Hematopoietic multipotent progenitor cell (in vitro differentiated cells): ENCODE results near the gene CCNDBP1. TPM values are rescaled to one million over a fixed set of nuclear protein-coding genes. Genes with fewer than 3 reads are reported as not detected.
"Not testable (repeated sequence)": the region's sequence is repeated elsewhere in the genome, so short reads cannot be mapped to it uniquely, and the experiment has no call there.

ENCODE experiments used
- DNase-seq, 3 donors: peaks; one replicate each; pipeline ENCODE4 v3.0.0-alpha.2; 2011 to 2015; ENCODE audit warnings: low read depth in 2 of 3, low spot score in 2 of 3
- total RNA-seq: library from RNA; depleted of rRNA; stranded (reverse); fragments of >200 nt; gene quantifications from one replicate; pipeline ENCODE4 v1.2.3, GENCODE V29; 2012

Gene CCNDBP1
- total RNA-seq, 1 donor: 153 TPM

GRCh38 chr15:43190178-43190577 lies 5.0 kb downstream of the CCNDBP1 start:
- no peak for DNase-seq

- no peak for DNase-seq
These were observed 8.5 kb downstream of the CCNDBP1 start for GRCh38 chr15:43193710-43194109.

- DNase-seq: no peak
These were observed 9.6 kb downstream of the CCNDBP1 start for GRCh38 chr15:43194795-43195194.

GRCh38 chr15:43196760-43197548 lies 11.8 kb downstream of the CCNDBP1 start:
- DNase-seq: no peak

GRCh38 chr15:43197773-43198172 lies 12.6 kb downstream of the CCNDBP1 start:
- not testable (repeated sequence) for DNase-seq

- DNase-seq: not testable (repeated sequence)
These were observed 13.4 kb downstream of the CCNDBP1 start for GRCh38 chr15:43198556-43198955.

GRCh38 chr15:43198992-43199391 lies 13.8 kb downstream of the CCNDBP1 start:
- no peak for DNase-seq

GRCh38 chr15:43199945-43200488 lies 14.8 kb downstream of the CCNDBP1 start:
- DNase-seq: no peak

GRCh38 chr15:43204016-43204901 lies 19.1 kb downstream of the CCNDBP1 start:
- DNase-seq: peak in 2 of 3 donors; percentile 69 to 70

- DNase-seq: no peak
These were observed 20.9 kb downstream of the CCNDBP1 start for GRCh38 chr15:43206054-43206453.

GRCh38 chr15:43207024-43207423 lies 21.8 kb downstream of the CCNDBP1 start:
- DNase-seq: no peak

GRCh38 chr15:43208052-43209002 lies 23.1 kb downstream of the CCNDBP1 start:
- no peak for DNase-seq

GRCh38 chr15:43209059-43209824 lies 24.0 kb downstream of the CCNDBP1 start:
- peak in 1 of 3 donors; percentile 10 for DNase-seq

GRCh38 chr15:43210172-43210745 lies 25.1 kb downstream of the CCNDBP1 start:
- DNase-seq: no peak

GRCh38 chr15:43210807-43211206 lies 25.6 kb downstream of the CCNDBP1 start:
- DNase-seq: no peak

- DNase-seq: no peak
These were observed 26.1 kb downstream of the CCNDBP1 start for GRCh38 chr15:43211224-43211735.

GRCh38 chr15:43212299-43212698 lies 27.1 kb downstream of the CCNDBP1 start:
- DNase-seq: no peak

- DNase-seq: no peak
These were observed 27.7 kb downstream of the CCNDBP1 start for GRCh38 chr15:43212951-43213350.

GRCh38 chr15:43213466-43213865 lies 28.3 kb downstream of the CCNDBP1 start:
- no peak for DNase-seq
